DND-41 (cell line): Measurements from ENCODE around the gene PSMA5.
"Not testable (repeated sequence)": the region's sequence is repeated elsewhere in the genome, so short reads cannot be mapped to it uniquely, and the experiment has no call there.

Experiments used
- ATAC-seq: fragments of 200-7000 bp; cut with Tn5 transposase; 3 replicates; pipeline ENCODE4 v1.9.1; 2021; ENCODE audit warnings: low read depth; ENCODE audit not compliant: insufficient read depth
- DNase-seq: peaks from one replicate; pipeline ENCODE4 v3.0.0-alpha.2; 2020
- H2AFZ ChIP-seq: 2 replicates; pipeline ENCODE4 v1.6.0; 2012; ENCODE audit warnings: low read depth, low read length
- H3K27ac ChIP-seq: 2 replicates; pipeline ENCODE4 v1.5.1; 2012; ENCODE audit warnings: low read length, inconsistent platforms
- H3K27me3 ChIP-seq: fragments of 200-600 bp; sonication (generic); 2 replicates; pipeline ENCODE4 v1.6.0; 2012; ENCODE audit warnings: low read length, mild to moderate bottlenecking, inconsistent platforms; ENCODE audit not compliant: insufficient read depth, poor library complexity
- H3K36me3 ChIP-seq: 2 replicates; pipeline ENCODE4 v1.5.1; 2012; ENCODE audit warnings: low read length, inconsistent platforms; ENCODE audit not compliant: insufficient read depth
- H3K4me1 ChIP-seq: 2 replicates; pipeline ENCODE4 v1.5.1; 2012; ENCODE audit warnings: mild to moderate bottlenecking, low read length; ENCODE audit not compliant: insufficient read depth
- H3K4me2 ChIP-seq: 2 replicates; pipeline ENCODE4 v1.6.0; 2012; ENCODE audit warnings: mild to moderate bottlenecking, moderate library complexity, low read length, inconsistent platforms; ENCODE audit not compliant: insufficient read depth
- H3K4me3 ChIP-seq, 2 experiments: fragments of 200-600 bp in 1 of 2; shearing (Covaris generic) in 1 of 2; 2 replicates each; pipeline ENCODE4 v1.5.1; 2012 to 2016; ENCODE audit warnings: inconsistent platforms in 2 of 2, low read length in 2 of 2, mild to moderate bottlenecking in 2 of 2, low read depth in 1 of 2, moderate library complexity in 1 of 2
- H3K79me2 ChIP-seq: 2 replicates; pipeline ENCODE4 v1.6.0; 2012; ENCODE audit warnings: low read length, inconsistent platforms; ENCODE audit not compliant: insufficient read depth
- H3K9ac ChIP-seq: 2 replicates; pipeline ENCODE4 v1.6.0; 2012; ENCODE audit warnings: low read depth, mild to moderate bottlenecking, inconsistent platforms, low read length, moderate library complexity
- H3K9me3 ChIP-seq: 2 replicates; pipeline ENCODE4 v1.5.1; 2012; ENCODE audit warnings: low read length, moderate library complexity, mild to moderate bottlenecking, inconsistent platforms; ENCODE audit not compliant: insufficient read depth, severe bottlenecking
- H4K20me1 ChIP-seq: 2 replicates; pipeline ENCODE4 v1.6.0; 2012; ENCODE audit warnings: low read length; ENCODE audit not compliant: insufficient read depth
- CTCF ChIP-seq: IDR thresholded peaks from 2 replicates; pipeline ENCODE4 v1.5.1; 2012; ENCODE audit warnings: borderline replicate concordance, low read length, moderate library complexity, mild to moderate bottlenecking; ENCODE audit not compliant: poor library complexity, severe bottlenecking; ENCODE audit errors: extremely low read depth
- EZH2 ChIP-seq: IDR thresholded peaks from 3 replicates; pipeline ENCODE4 v1.6.1; 2012; ENCODE audit warnings: borderline replicate concordance, low read depth, mild to moderate bottlenecking, moderate library complexity, low read length, inconsistent platforms; ENCODE audit not compliant: severe bottlenecking

The PSMA5 gene

GRCh38 chr1:109426281-109427170, at the start of gene PSMA5:
TSS of gene PSMA5 (minus strand) at chr1:109426448. CDS start at chr1:109426330, 118 bp downstream.
- H3K4me2 ChIP-seq, result peak within 1 kb of the TSS; percentile 81
- H3K9me3 ChIP-seq, result no peaks in the 10 kb centered on the region
- peaks cover 24% of the 10 kb centered on the region for H3K36me3 ChIP-seq
- peaks cover 30% of the 10 kb centered on the region; the same call in 1 of the 2 replicates for H4K20me1 ChIP-seq
- peak within 1 kb of the TSS; percentile 76 for H3K27ac ChIP-seq
- peak; percentile 94 for ATAC-seq
- DNase-seq, result peak; percentile 98
- H2AFZ ChIP-seq, result peak within 1 kb of the TSS; percentile 81
- peak within 1 kb of the TSS; percentile 51 to 67 for H3K4me3 ChIP-seq
- peaks cover 39% of the 10 kb centered on the region for H3K4me1 ChIP-seq
- peak; percentile 2 for TF ChIP-seq CTCF
- no peak for TF ChIP-seq EZH2
- peaks cover 55% of the 10 kb centered on the region for H3K79me2 ChIP-seq
- peak within 1 kb of the TSS; percentile 68 for H3K9ac ChIP-seq
- H3K27me3 ChIP-seq, result no peaks in the 10 kb centered on the region

- Histone ChIP-seq H2AFZ (no peak overlapping the region), H3K27ac (no peak overlapping the region), H4K20me1 (no peaks in the 10 kb centered on the region), H3K4me3 (no peak overlapping the region), H3K27me3 (peaks cover 20% of the 10 kb centered on the region), H3K4me2 (no peak overlapping the region), H3K9me3 (no peaks in the 10 kb centered on the region), H3K9ac (no peak overlapping the region), H3K4me1 (no peaks in the 10 kb centered on the region), H3K36me3 (no peaks in the 10 kb centered on the region), H3K79me2 (no peaks in the 10 kb centered on the region)
- no peak for TF ChIP-seq CTCF
- no peak for TF ChIP-seq EZH2
- no peak for ATAC-seq
- no peak for DNase-seq
These were observed 49.0 kb upstream of the PSMA5 start for GRCh38 chr1:109475261-109475660.

DNA sequence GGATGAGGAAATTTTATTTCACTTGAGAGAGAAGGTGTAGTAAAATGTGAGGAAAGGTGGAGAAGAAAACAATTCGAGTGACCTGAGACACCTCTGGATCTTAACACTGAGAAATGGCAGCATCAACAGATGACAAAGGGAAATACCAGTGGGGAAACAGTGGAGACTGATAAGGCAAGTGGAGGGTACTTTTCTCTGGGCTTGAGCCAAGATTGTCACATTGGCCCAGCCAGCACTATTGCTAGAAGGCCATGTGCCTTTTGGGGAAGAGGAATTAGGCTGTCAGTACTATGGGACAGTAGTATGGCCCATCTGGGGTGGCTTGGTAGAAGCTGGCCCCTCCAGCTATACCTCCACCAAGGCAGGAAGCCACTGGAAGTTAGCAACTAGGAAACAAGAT, 48.4 kb upstream of the PSMA5 start:
- Histone ChIP-seq H3K27me3 (peaks cover 20% of the 10 kb centered on the region), H3K27ac (no peak overlapping the region), H3K36me3 (no peaks in the 10 kb centered on the region), H4K20me1 (no peaks in the 10 kb centered on the region), H3K9ac (no peak overlapping the region), H3K4me3 (no peak overlapping the region), H3K9me3 (no peaks in the 10 kb centered on the region), H3K79me2 (no peaks in the 10 kb centered on the region), H3K4me1 (no peaks in the 10 kb centered on the region), H2AFZ (no peak overlapping the region), H3K4me2 (no peak overlapping the region)
- TF ChIP-seq EZH2, result no peak
- TF ChIP-seq CTCF, result no peak
- no peak for DNase-seq
- ATAC-seq, result no peak

DNA sequence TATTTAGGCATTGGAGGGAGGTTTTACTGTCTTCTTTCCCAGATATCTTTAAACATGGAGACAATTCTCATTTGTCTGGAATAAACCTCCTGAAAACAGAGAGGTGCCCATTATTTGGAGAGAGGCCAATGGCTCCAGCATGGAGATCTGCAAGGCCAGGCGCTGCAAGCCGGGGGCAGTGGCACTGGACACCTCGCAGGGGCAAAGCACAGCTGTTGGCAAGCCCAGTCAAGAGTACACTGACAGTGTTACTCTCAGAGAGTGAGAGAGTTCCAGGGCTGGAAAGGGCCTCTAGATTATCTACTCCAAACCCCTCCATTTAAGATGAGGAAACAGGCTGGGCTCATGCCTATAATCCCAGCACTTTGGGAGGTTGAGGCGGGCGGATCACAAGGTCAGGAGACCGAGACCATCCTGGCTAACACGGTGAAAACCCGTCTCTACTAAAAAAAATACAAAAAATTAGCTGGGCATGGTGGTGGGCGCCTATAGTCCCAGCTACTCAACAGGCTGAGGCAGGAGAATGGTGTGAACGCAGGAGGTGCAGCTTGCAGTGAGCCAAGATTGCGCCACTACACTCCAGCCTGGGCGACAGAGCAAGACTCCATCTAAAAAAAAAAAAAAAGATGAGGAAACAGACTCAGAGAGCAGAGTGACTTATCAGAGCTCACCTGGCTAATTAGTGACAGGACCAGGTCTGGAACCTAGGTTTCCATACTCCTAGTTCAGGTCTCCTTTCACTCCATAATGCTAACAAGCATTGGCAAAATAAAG, 47.2 kb upstream of the PSMA5 start:
- not testable (repeated sequence) for ATAC-seq, H3K79me2 ChIP-seq
- H3K27me3 ChIP-seq, result peaks cover 16% of the 10 kb centered on the region

More for the DNA sequence above, 47.2 kb upstream of the PSMA5 start:
- H4K20me1 ChIP-seq, H3K4me1 ChIP-seq, H2AFZ ChIP-seq, H3K36me3 ChIP-seq, H3K4me2 ChIP-seq, H3K9me3 ChIP-seq, DNase-seq, H3K27ac ChIP-seq, H3K4me3 ChIP-seq, H3K9ac ChIP-seq: not testable (repeated sequence)
